Measurements from ENCODE around the gene LTO1. TPM values are rescaled to one million over a fixed set of nuclear protein-coding genes. Genes with fewer than 3 reads are reported as not detected.

Gene LTO1
- total RNA-seq, 4 donors from 2014 or later, result 28.3 to 131 (median 54.6) TPM

- Histone ChIP-seq H3K27ac (no peak overlapping the region), H3K9me3 (no peaks in the 10 kb centered on the region), H3K36me3 (no peaks in the 10 kb centered on the region), H3K27me3 (no peaks in the 10 kb centered on the region), H3K4me1 (peaks cover 0 to 5% (median 0%) of the 10 kb centered on the region in 4 donors), H3K4me3 (no peak overlapping the region)
- TF ChIP-seq, protein P1, sequence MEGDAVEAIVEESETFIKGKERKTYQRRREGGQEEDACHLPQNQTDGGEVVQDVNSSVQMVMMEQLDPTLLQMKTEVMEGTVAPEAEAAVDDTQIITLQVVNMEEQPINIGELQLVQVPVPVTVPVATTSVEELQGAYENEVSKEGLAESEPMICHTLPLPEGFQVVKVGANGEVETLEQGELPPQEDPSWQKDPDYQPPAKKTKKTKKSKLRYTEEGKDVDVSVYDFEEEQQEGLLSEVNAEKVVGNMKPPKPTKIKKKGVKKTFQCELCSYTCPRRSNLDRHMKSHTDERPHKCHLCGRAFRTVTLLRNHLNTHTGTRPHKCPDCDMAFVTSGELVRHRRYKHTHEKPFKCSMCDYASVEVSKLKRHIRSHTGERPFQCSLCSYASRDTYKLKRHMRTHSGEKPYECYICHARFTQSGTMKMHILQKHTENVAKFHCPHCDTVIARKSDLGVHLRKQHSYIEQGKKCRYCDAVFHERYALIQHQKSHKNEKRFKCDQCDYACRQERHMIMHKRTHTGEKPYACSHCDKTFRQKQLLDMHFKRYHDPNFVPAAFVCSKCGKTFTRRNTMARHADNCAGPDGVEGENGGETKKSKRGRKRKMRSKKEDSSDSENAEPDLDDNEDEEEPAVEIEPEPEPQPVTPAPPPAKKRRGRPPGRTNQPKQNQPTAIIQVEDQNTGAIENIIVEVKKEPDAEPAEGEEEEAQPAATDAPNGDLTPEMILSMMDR (IDR thresholded peaks at IDR 0.05), result no peak
- TF ChIP-seq EP300 (IDR thresholded peaks at IDR 0.05; ENCODE audit: low read depth) (no peak), POLR2AphosphoS5 (IDR thresholded peaks at IDR 0.05) (no peak)
- intact Hi-C loops (cut with DNase I; ENCODE audit: low total_unique reads), result no loop called here
- DNase-seq, result no peak
- 87% methylated on average over 38 of the region's 38 CpGs; no CpG with 5 or more reads in 1 of the 2 donors for WGBS, 2 donors (ENCODE audit: low coverage in 1 of 2)
- in situ Hi-C loops (cut with MboI; ENCODE audit: low pct_ligation_motif_present in 1 of 4, low pct_unique_long_range_greater_than_20kb in 1 of 4, low sequenced_read_pairs in 3 of 4), result loop anchor here in 2 of 4 donors (10.0 to 25.0 kb wide), 2 partner anchors 529 to 542 kb away; no protein-coding TSS in a partner anchor
Measured at GRCh38 chr11:69654001-69654659, 21.0 kb downstream of the LTO1 start.

DNA sequence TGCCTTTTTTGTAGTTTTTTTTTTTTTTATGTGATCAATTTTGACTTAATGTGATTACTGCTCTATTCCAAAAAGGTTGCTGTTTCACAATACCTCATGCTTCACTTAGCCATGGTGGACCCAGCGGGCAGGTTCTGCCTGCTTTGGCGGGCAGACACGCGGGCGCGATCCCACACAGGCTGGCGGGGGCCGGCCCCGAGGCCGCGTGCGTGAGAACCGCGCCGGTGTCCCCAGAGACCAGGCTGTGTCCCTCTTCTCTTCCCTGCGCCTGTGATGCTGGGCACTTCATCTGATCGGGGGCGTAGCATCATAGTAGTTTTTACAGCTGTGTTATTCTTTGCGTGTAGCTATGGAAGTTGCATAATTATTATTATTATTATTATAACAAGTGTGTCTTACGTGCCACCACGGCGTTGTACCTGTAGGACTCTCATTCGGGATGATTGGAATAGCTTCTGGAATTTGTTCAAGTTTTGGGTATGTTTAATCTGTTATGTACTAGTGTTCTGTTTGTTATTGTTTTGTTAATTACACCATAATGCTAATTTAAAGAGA, 21.7 kb downstream of the LTO1 start:
- Histone ChIP-seq H3K4me3 (no peak overlapping the region), H3K27ac (no peak overlapping the region), H3K4me1 (peaks cover 0 to 5% (median 0%) of the 10 kb centered on the region in 4 donors), H3K9me3 (no peaks in the 10 kb centered on the region), H3K27me3 (no peaks in the 10 kb centered on the region), H3K36me3 (no peaks in the 10 kb centered on the region)
- intact Hi-C loops (cut with DNase I; ENCODE audit: low total_unique reads), result no loop called here
- DNase-seq, result no peak
- 91 to 93% methylated on average over 15 to 23 of the region's 23 CpGs for WGBS, 2 donors (ENCODE audit: low coverage in 1 of 2)
- TF ChIP-seq, protein P1 (IDR thresholded peaks at IDR 0.05), result no peak
- TF ChIP-seq EP300 (IDR thresholded peaks at IDR 0.05; ENCODE audit: low read depth) (no peak), POLR2A (IDR thresholded peaks at IDR 0.05) (no peak), POLR2AphosphoS5 (IDR thresholded peaks at IDR 0.05) (no peak)
- in situ Hi-C loops (cut with MboI; ENCODE audit: low pct_ligation_motif_present in 1 of 4, low pct_unique_long_range_greater_than_20kb in 1 of 4, low sequenced_read_pairs in 3 of 4), result loop anchor here in 2 of 4 donors (10.0 to 25.0 kb wide), 2 partner anchors 529 to 541 kb away; no protein-coding TSS in a partner anchor

DNA sequence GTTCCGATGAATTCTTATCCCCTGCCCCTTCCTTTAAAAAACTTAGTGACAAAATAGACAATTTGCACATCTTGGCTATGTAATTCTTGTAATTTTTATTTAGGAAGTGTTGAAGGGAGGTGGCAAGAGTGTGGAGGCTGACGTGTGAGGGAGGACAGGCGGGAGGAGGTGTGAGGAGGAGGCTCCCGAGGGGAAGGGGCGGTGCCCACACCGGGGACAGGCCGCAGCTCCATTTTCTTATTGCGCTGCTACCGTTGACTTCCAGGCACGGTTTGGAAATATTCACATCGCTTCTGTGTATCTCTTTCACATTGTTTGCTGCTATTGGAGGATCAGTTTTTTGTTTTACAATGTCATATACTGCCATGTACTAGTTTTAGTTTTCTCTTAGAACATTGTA, 22.2 kb downstream of the LTO1 start:
- in situ Hi-C loops (cut with MboI; ENCODE audit: low pct_ligation_motif_present in 1 of 4, low pct_unique_long_range_greater_than_20kb in 1 of 4, low sequenced_read_pairs in 3 of 4) (loop anchor here in 2 of 4 donors (10.0 to 25.0 kb wide), 2 partner anchors 528 to 541 kb away; no protein-coding TSS in a partner anchor), intact Hi-C loops (cut with DNase I; ENCODE audit: low total_unique reads) (no loop called here)
- Histone ChIP-seq H3K27me3 (no peaks in the 10 kb centered on the region), H3K27ac (no peak overlapping the region), H3K9me3 (no peaks in the 10 kb centered on the region), H3K36me3 (no peaks in the 10 kb centered on the region), H3K4me3 (no peak overlapping the region), H3K4me1 (peaks cover 0 to 5% (median 0%) of the 10 kb centered on the region in 4 donors)
- TF ChIP-seq POLR2A (IDR thresholded peaks at IDR 0.05) (no peak), EP300 (IDR thresholded peaks at IDR 0.05; ENCODE audit: low read depth) (no peak), POLR2AphosphoS5 (IDR thresholded peaks at IDR 0.05) (no peak)
- TF ChIP-seq, protein P1 (IDR thresholded peaks at IDR 0.05), result no peak
- WGBS, 2 donors (ENCODE audit: low coverage in 1 of 2), result 79 to 84% methylated on average over 5 to 11 of the region's 11 CpGs
- no peak for DNase-seq

DNA sequence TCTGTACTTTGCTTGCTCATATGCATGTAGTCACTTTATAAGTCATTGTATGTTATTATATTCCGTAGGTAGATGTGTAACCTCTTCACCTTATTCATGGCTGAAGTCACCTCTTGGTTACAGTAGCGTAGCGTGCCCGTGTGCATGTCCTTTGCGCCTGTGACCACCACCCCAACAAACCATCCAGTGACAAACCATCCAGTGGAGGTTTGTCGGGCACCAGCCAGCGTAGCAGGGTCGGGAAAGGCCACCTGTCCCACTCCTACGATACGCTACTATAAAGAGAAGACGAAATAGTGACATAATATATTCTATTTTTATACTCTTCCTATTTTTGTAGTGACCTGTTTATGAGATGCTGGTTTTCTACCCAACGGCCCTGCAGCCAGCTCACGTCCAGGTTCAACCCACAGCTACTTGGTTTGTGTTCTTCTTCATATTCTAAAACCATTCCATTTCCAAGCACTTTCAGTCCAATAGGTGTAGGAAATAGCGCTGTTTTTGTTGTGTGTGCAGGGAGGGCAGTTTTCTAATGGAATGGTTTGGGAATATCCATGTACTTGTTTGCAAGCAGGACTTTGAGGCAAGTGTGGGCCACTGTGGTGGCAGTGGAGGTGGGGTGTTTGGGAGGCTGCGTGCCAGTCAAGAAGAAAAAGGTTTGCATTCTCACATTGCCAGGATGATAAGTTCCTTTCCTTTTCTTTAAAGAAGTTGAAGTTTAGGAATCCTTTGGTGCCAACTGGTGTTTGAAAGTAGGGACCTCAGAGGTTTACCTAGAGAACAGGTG, 23.1 kb downstream of the LTO1 start:
- intact Hi-C loops (cut with DNase I; ENCODE audit: low total_unique reads), result no loop called here
- H3K27ac ChIP-seq, result no peak overlapping the region
- DNase-seq, result no peak
- H3K4me1 ChIP-seq, result peaks cover 0 to 5% (median 0%) of the 10 kb centered on the region in 4 donors
- no peaks in the 10 kb centered on the region for H3K9me3 ChIP-seq
- no peak overlapping the region for H3K4me3 ChIP-seq
- TF ChIP-seq EP300 (IDR thresholded peaks at IDR 0.05; ENCODE audit: low read depth) (no peak), POLR2AphosphoS5 (IDR thresholded peaks at IDR 0.05) (no peak), POLR2A (IDR thresholded peaks at IDR 0.05) (no peak)
- TF ChIP-seq, protein P1 (IDR thresholded peaks at IDR 0.05), result no peak
- in situ Hi-C loops (cut with MboI; ENCODE audit: low pct_ligation_motif_present in 1 of 4, low pct_unique_long_range_greater_than_20kb in 1 of 4, low sequenced_read_pairs in 3 of 4), result loop anchor here in 2 of 4 donors (10.0 to 25.0 kb wide), 2 partner anchors 527 to 540 kb away; no protein-coding TSS in a partner anchor
- WGBS, 2 donors (ENCODE audit: low coverage in 1 of 2), result 90% methylated on average over 8 to 15 of the region's 15 CpGs
- no peaks in the 10 kb centered on the region for H3K36me3 ChIP-seq
- no peaks in the 10 kb centered on the region for H3K27me3 ChIP-seq

All from transverse colon (tissue), 4 donors.